ENCODE data around the gene LLGL1.
A peak's percentile ranks its signal among the peaks of the same experiment; 100 is the strongest.

LLGL1 gene

DNA sequence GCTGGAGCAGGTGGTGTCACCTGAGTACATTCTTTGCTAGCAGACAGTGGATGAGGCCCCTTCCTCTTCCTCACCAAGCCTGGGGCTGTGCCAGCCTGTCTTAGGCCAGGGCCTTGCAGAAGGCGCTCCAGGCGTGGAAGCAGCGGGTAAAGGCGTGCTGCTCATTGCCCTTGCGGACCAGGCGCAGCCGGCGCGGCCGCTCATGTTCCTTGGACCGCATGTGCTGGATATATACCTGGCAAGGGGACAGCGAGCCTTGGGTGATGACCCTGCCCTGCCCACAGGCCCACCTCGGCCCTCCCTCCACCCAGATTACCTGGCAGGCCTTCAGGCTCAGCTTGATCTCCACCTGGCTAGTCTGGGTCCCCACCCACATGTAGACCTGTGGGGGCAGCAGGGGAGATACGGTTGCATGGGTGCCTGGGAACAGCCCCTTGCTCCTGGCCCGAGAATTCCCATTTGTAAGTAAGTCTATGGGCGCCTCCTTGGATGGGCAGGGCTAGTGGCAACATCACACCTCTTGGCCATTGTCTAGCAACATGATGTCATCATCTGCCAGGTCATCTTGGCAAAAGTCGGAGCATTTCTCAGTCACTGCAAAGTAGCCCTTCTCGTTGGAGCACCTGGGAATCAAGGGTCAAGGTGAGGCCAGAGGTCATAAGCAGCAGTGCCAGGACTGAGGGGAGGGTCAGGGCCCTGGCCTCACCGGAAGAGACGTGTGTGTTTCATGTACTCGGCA is 19.8 kb downstream of the LLGL1 start:
- Histone ChIP-seq H3K4me3 (ENCODE audit: control insufficient read depth in 1 of 7, extremely low read depth in 1 of 7, insufficient read depth in 4 of 7, low read depth in 2 of 7, low read length in 6 of 7) (no peak overlapping the region), H3K9me3 (ENCODE audit: control extremely low read depth in 1 of 5, control insufficient read depth in 4 of 5, insufficient read depth in 2 of 5, low read depth in 1 of 5, low read length in 4 of 5) (no peaks in the 10 kb centered on the region), H3K4me1 (ENCODE audit: control extremely low read depth in 1 of 4, control insufficient read depth in 4 of 4, insufficient read depth in 4 of 4, low read length in 3 of 4) (no peaks in the 10 kb centered on the region), H3K27me3 (replicated peaks in 2 of 5; ENCODE audit: control insufficient read depth in 4 of 5, insufficient read depth in 5 of 5, low read length in 4 of 5) (no peaks in the 10 kb centered on the region), H3K27ac (ENCODE audit: insufficient read depth in 1 of 2, low read depth in 1 of 2, low read length in 2 of 2, poor library complexity in 1 of 2, severe bottlenecking in 2 of 2) (no peak overlapping the region), H3K36me3 (ENCODE audit: control insufficient read depth in 4 of 4, insufficient read depth in 4 of 4, low read length in 3 of 4) (peaks cover 3 to 81% (median 53%) of the 10 kb centered on the region in 4 experiments)
- 93% methylated on average over 21 of the region's 21 CpGs for WGBS (ENCODE audit: insufficient coverage)
- POLR2A ChIA-PET = no interaction called here
- DNase-seq = no peak
- CTCF ChIA-PET = no interaction called here

DNA sequence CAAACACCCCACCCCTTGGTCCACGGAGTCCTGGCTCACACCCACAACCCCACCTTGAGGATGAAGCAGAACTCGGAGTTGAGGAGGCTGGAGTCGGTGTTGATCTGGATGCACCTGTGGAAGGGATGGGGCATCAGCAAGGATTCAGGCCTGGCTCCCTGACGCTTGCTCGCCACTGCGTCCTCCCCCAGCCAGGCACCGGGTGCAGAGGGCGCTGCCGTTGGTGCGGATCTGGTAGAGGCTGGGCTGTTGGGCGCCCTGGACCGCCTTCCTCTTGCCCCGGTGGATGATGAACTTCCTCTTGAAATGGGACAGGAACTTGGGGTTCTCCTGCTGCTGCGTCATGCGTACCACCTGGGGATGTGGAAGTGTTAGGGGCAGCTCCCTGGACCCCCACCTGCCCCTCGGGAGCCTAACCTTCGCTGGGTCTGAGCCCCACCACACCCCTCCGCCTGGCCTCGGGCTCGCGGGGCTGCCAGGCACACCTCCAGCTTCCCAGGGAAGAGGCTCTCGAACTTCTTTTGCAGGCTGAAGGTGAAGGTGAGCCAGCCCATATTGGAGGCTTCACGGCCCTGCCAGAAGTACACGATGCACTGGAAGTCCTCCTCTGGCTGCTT is 20.8 kb downstream of the LLGL1 start:
- no peaks in the 10 kb centered on the region for H3K9me3 ChIP-seq (ENCODE audit: control extremely low read depth in 1 of 5, control insufficient read depth in 4 of 5, insufficient read depth in 2 of 5, low read depth in 1 of 5, low read length in 4 of 5)
- H3K27me3 ChIP-seq (replicated peaks in 2 of 5; ENCODE audit: control insufficient read depth in 4 of 5, insufficient read depth in 5 of 5, low read length in 4 of 5) = no peaks in the 10 kb centered on the region
- CTCF ChIA-PET = no interaction called here
- H3K4me3 ChIP-seq (ENCODE audit: control insufficient read depth in 1 of 7, extremely low read depth in 1 of 7, insufficient read depth in 4 of 7, low read depth in 2 of 7, low read length in 6 of 7) = no peak overlapping the region
- peaks cover 3 to 84% (median 58%) of the 10 kb centered on the region in 4 experiments for H3K36me3 ChIP-seq (ENCODE audit: control insufficient read depth in 4 of 4, insufficient read depth in 4 of 4, low read length in 3 of 4)
- H3K27ac ChIP-seq (ENCODE audit: insufficient read depth in 1 of 2, low read depth in 1 of 2, low read length in 2 of 2, poor library complexity in 1 of 2, severe bottlenecking in 2 of 2) = no peak overlapping the region
- H3K4me1 ChIP-seq (ENCODE audit: control extremely low read depth in 1 of 4, control insufficient read depth in 4 of 4, insufficient read depth in 4 of 4, low read length in 3 of 4) = no peaks in the 10 kb centered on the region
- no peak for DNase-seq
- POLR2A ChIA-PET = interaction anchor here (0.6 kb wide), 1 partner anchor 10 kb away, joined by 3 read pairs; no protein-coding TSS in a partner anchor
- WGBS (ENCODE audit: insufficient coverage) = 94% methylated on average over 19 of the region's 24 CpGs

DNA sequence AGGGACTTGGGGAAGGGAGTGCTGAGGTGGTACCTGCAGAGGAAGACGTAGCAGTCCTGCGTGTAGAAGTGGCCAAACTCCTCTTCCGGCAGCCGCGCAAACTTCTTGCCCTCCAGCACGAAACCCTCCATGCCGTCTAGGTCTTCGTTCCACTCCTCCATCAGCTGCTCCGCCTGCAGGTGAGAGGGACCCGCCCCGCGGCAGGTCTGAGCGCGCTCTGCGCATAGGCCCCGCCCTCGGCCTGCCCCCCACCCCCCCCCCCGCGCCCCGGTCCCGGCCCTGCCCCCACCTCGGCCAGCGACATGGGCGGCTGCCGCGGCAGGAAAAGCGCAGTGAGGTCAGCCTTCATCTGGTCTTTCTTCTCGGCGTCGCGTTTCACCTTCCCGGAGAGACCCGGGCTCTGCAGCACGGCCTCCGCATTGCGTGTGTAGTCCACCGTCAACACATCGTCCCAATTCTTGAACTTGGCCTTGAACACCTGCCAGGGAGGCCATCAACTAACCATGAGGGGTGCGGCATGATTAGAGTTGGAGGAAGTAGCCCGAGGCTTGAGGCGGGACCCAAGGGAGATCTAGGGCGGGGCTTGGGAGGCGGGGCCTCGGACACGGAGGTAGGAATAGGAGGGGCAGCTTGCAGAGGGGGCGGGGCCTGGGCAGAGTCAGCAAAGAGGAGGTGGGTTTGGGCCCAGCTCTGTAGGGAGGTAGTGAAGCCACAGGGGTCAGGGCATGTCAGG is 21.6 kb downstream of the LLGL1 start:
- Histone ChIP-seq H3K4me1 (ENCODE audit: control extremely low read depth in 1 of 4, control insufficient read depth in 4 of 4, insufficient read depth in 4 of 4, low read length in 3 of 4) (no peaks in the 10 kb centered on the region), H3K36me3 (ENCODE audit: control insufficient read depth in 4 of 4, insufficient read depth in 4 of 4, low read length in 3 of 4) (peaks cover 3 to 84% (median 55%) of the 10 kb centered on the region in 4 experiments), H3K27me3 (replicated peaks in 2 of 5; ENCODE audit: control insufficient read depth in 4 of 5, insufficient read depth in 5 of 5, low read length in 4 of 5) (no peaks in the 10 kb centered on the region), H3K27ac (ENCODE audit: insufficient read depth in 1 of 2, low read depth in 1 of 2, low read length in 2 of 2, poor library complexity in 1 of 2, severe bottlenecking in 2 of 2) (no peak overlapping the region), H3K9me3 (ENCODE audit: control extremely low read depth in 1 of 5, control insufficient read depth in 4 of 5, insufficient read depth in 2 of 5, low read depth in 1 of 5, low read length in 4 of 5) (no peaks in the 10 kb centered on the region), H3K4me3 (ENCODE audit: control insufficient read depth in 1 of 7, extremely low read depth in 1 of 7, insufficient read depth in 4 of 7, low read depth in 2 of 7, low read length in 6 of 7) (no peak overlapping the region)
- CTCF ChIA-PET = interaction anchor here (0.7 to 2.0 kb wide), 5 partner anchors 9 to 81 kb away, joined by 3 to 7 read pairs (median 4); no protein-coding TSS in a partner anchor
- POLR2A ChIA-PET = interaction anchor here (0.6 kb wide), 1 partner anchor 11 kb away, joined by 3 read pairs; no protein-coding TSS in a partner anchor
- DNase-seq = peak in 2 of 3 donors; percentile 21 to 50
- 88% methylated on average over 29 of the region's 46 CpGs for WGBS (ENCODE audit: insufficient coverage)

DNA sequence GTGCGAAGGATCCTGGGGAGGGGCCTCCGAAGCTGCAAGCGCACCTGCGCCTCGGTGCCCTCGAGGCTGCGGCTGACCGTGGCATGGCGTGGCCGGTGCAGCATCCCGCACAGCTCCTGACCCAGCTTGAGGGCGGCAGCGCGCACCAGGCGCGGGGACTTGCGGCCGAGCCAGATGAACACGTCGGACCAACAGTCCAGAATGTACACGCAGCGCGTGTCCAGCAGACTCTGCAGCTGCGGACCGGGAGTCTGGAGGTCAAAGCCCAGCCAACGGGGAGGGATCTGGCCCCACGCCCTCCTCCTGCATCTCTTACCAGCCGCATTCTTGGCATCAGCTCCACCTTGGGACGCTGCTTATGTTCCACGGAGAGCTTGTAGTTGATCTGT is 22.2 kb downstream of the LLGL1 start:
- no peak overlapping the region for H3K27ac ChIP-seq (ENCODE audit: insufficient read depth in 1 of 2, low read depth in 1 of 2, low read length in 2 of 2, poor library complexity in 1 of 2, severe bottlenecking in 2 of 2)
- H3K27me3 ChIP-seq (replicated peaks in 2 of 5; ENCODE audit: control insufficient read depth in 4 of 5, insufficient read depth in 5 of 5, low read length in 4 of 5) = no peaks in the 10 kb centered on the region
- 97% methylated on average over 29 of the region's 30 CpGs for WGBS (ENCODE audit: insufficient coverage)
- no peak overlapping the region for H3K4me3 ChIP-seq (ENCODE audit: control insufficient read depth in 1 of 7, extremely low read depth in 1 of 7, insufficient read depth in 4 of 7, low read depth in 2 of 7, low read length in 6 of 7)
- ChIA-PET POLR2A (no interaction called here), CTCF (interaction anchor here (0.7 to 2.0 kb wide), 5 partner anchors 9 to 80 kb away, joined by 3 to 7 read pairs (median 4); no protein-coding TSS in a partner anchor)
- H3K36me3 ChIP-seq (ENCODE audit: control insufficient read depth in 4 of 4, insufficient read depth in 4 of 4, low read length in 3 of 4) = peaks cover 3 to 84% (median 58%) of the 10 kb centered on the region in 4 experiments
- no peaks in the 10 kb centered on the region for H3K9me3 ChIP-seq (ENCODE audit: control extremely low read depth in 1 of 5, control insufficient read depth in 4 of 5, insufficient read depth in 2 of 5, low read depth in 1 of 5, low read length in 4 of 5)
- no peak for DNase-seq
- no peaks in the 10 kb centered on the region for H3K4me1 ChIP-seq (ENCODE audit: control extremely low read depth in 1 of 4, control insufficient read depth in 4 of 4, insufficient read depth in 4 of 4, low read length in 3 of 4)

DNA sequence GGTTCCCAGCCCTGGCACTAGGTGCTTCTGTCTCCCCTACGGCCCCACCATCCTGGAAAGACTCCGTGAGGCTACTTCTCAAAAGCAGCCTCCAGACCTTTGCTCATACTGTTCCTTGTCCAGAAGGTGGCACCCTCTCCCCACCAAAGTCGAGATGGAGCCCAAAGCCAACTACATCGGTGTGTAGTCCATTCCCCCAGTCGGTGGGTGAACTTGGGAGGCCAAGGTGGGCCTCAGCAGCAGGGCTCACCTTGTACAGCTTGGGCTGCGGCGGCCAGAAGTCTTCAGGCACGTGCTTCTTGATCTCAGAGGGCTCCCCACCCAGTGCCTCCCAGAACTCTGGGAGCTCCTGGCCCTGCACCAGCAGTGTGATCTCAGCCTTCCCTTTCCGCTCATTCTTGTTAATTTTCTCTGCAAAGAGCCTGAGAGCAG is 22.9 kb downstream of the LLGL1 start:
- Histone ChIP-seq H3K4me3 (ENCODE audit: control insufficient read depth in 1 of 7, extremely low read depth in 1 of 7, insufficient read depth in 4 of 7, low read depth in 2 of 7, low read length in 6 of 7) (no peak overlapping the region), H3K27ac (ENCODE audit: insufficient read depth in 1 of 2, low read depth in 1 of 2, low read length in 2 of 2, poor library complexity in 1 of 2, severe bottlenecking in 2 of 2) (no peak overlapping the region), H3K4me1 (ENCODE audit: control extremely low read depth in 1 of 4, control insufficient read depth in 4 of 4, insufficient read depth in 4 of 4, low read length in 3 of 4) (no peaks in the 10 kb centered on the region), H3K36me3 (ENCODE audit: control insufficient read depth in 4 of 4, insufficient read depth in 4 of 4, low read length in 3 of 4) (peaks cover 3 to 87% (median 62%) of the 10 kb centered on the region in 4 experiments), H3K27me3 (replicated peaks in 2 of 5; ENCODE audit: control insufficient read depth in 4 of 5, insufficient read depth in 5 of 5, low read length in 4 of 5) (no peaks in the 10 kb centered on the region), H3K9me3 (ENCODE audit: control extremely low read depth in 1 of 5, control insufficient read depth in 4 of 5, insufficient read depth in 2 of 5, low read depth in 1 of 5, low read length in 4 of 5) (no peaks in the 10 kb centered on the region)
- DNase-seq = peak; percentile 66 to 86 (median 81)
- ChIA-PET POLR2A (no interaction called here), CTCF (interaction anchor here (0.9 to 2.0 kb wide), 12 partner anchors 9 to 80 kb away, joined by 3 to 7 read pairs (median 3); no protein-coding TSS in a partner anchor)
- WGBS (ENCODE audit: insufficient coverage) = 38% methylated on average over 9 of the region's 9 CpGs

DNA sequence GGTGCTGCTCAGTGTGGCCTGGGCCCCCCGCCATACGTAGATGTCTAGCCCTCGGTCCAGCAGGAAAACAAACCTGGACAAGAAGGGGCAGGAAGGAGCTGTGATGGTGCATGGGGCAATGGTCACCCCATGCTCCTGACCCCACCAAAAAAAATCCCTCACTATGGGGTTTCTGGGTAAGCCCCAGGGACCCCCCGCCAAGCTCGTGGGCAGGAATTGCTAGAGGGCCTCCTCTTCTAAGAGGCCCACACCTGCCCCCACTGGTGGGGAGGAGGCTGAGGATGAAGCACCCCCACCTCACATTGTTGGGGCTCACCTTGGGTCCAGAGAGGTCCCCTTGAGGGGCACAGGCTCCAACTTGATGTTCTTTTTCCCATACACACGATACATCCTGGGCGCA is 23.4 kb downstream of the LLGL1 start:
- Histone ChIP-seq H3K9me3 (ENCODE audit: control extremely low read depth in 1 of 5, control insufficient read depth in 4 of 5, insufficient read depth in 2 of 5, low read depth in 1 of 5, low read length in 4 of 5) (no peaks in the 10 kb centered on the region), H3K27ac (ENCODE audit: insufficient read depth in 1 of 2, low read depth in 1 of 2, low read length in 2 of 2, poor library complexity in 1 of 2, severe bottlenecking in 2 of 2) (no peak overlapping the region), H3K27me3 (replicated peaks in 2 of 5; ENCODE audit: control insufficient read depth in 4 of 5, insufficient read depth in 5 of 5, low read length in 4 of 5) (no peaks in the 10 kb centered on the region), H3K4me3 (ENCODE audit: control insufficient read depth in 1 of 7, extremely low read depth in 1 of 7, insufficient read depth in 4 of 7, low read depth in 2 of 7, low read length in 6 of 7) (no peak overlapping the region), H3K36me3 (ENCODE audit: control insufficient read depth in 4 of 4, insufficient read depth in 4 of 4, low read length in 3 of 4) (peaks cover 3 to 87% (median 64%) of the 10 kb centered on the region in 4 experiments), H3K4me1 (ENCODE audit: control extremely low read depth in 1 of 4, control insufficient read depth in 4 of 4, insufficient read depth in 4 of 4, low read length in 3 of 4) (no peaks in the 10 kb centered on the region)
- DNase-seq = no peak
- ChIA-PET POLR2A (no interaction called here), CTCF (interaction anchor here (0.9 to 2.0 kb wide), 9 partner anchors 8 to 74 kb away, joined by 3 to 7 read pairs (median 3); no protein-coding TSS in a partner anchor)
- WGBS (ENCODE audit: insufficient coverage) = 100% methylated on average over 3 of the region's 7 CpGs
